RCC 7860 (cell line): ENCODE results near the gene USP32.
"Not testable (repeated sequence)": the region's sequence is repeated elsewhere in the genome, so short reads cannot be mapped to it uniquely, and the experiment has no call there.

Source experiments
- DNase-seq: peaks from one replicate; pipeline ENCODE4 v3.0.0-alpha.2; 2015; ENCODE audit warnings: low spot score
- FAIRE-seq: peaks from 2 replicates; lab custom pipeline; 2012; peaks lifted over from hg19 to GRCh38; lab: Jason Lieb, UNC

USP32 gene

DNA sequence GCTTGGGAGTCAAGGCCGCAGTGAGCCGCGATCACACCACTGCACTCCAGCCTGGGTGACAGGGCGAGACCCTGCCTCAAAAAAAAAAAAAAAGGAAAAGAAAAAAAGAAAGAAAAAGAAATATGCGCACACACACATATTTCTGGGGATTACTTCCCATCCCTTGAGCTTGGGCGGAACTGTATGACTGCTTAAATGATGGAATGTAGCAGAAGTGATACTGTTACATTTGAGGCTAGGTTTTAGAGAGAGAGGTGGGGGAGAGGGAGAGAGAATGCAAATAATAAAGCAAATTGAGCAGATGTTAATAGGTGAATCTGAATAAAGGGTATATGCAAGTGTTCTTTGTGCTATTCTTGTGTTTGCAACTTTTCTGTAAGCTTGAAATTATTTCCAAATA, 12.0 kb upstream of the USP32 start:
- no peak for DNase-seq
- FAIRE-seq = no peak

- no peak for FAIRE-seq
- no peak for DNase-seq
Measured at GRCh38 chr17:60403523-60403810, 11.5 kb upstream of the USP32 start.

DNA sequence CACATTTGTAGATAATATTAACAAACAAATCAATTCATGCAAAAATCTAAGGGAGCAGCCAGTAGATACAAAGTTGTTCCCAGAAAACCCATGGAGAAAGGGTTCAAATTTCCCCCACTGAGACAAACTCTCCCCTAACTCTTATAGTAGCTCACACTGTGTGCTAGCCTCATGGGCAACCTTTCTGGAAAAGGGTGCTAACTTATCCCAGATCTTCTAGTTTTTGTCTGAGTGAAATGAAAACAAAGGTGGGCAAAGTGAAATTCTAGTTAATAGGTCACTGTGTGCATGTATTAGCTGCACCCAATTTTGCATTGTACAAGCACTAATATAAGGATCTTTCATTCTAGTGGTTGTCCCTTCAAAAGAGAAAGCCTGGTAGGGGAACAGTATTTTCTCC, 9.9 kb upstream of the USP32 start:
- DNase-seq (no peak), FAIRE-seq (no peak)

DNA sequence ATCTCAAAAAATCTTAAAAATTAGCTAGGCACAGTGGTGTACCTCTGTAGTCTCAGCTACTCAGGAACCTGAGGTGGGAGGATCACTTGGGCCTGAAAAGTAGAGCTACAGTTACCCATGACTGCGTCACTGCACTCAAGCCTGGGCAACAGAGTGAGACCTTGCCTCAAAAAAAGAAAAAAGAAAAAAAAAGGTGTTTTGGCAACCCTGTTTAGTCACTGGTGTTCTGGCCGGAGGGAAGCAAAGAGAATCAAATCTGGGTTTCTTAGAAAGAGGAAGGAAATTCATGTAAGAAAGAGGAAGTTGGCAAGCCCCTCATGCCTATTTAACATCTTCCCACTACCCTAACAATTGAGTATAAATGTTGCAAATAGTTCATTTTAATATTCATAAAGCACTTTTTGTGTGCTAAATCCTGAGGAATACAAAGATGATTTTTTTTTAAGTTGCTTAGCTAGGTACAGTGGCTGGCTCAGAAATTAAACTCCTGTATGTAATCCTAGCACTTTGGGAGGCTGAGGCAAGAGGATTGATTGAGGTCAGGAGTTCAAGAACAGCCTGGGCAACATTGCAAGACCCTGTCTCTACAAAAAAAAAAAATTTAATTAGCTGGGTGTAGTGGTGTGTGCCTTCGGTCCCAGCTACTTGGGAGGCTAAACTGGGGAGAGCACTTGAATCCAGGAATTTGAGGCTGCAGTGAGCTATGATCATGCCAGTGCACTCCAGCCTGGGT, 6.5 kb upstream of the USP32 start:
- no peak for FAIRE-seq
- DNase-seq = no peak

- DNase-seq (no peak), FAIRE-seq (no peak)
Measured at GRCh38 chr17:60396412-60396811, 4.5 kb upstream of the USP32 start.

DNA sequence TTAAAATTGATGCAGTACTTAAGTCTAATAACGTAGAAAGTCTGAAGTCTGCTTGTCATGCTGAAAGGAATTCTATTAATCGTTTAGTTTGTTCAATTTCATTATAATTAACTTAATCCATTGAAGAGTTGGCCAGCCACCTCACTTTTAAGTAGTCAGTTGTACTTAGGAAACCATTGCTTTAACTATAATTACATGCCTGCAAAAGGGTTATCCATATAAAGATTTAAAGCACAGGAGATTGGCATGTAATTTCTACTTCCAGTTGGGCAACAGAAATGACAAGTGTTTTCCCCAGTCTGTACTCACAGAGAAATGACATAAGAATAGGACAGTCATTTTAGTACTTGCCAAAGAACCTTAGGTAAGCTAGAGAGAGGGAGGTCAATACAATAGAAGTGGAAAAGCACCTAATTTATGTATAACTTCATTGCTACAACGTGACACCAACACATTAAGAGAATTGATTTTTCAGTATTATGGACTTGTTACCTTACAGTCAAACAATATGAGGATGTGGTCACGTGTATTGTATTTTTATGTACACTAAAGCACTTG, 3.7 kb upstream of the USP32 start:
- FAIRE-seq (no peak), DNase-seq (no peak)

- no peak for FAIRE-seq
- DNase-seq = no peak
Measured at GRCh38 chr17:60393840-60394723, 2.1 kb upstream of the USP32 start.

GRCh38 chr17:60392845-60393702, 1.1 kb upstream of the USP32 start:
- DNase-seq (peak; percentile 61), FAIRE-seq (no peak)

DNA sequence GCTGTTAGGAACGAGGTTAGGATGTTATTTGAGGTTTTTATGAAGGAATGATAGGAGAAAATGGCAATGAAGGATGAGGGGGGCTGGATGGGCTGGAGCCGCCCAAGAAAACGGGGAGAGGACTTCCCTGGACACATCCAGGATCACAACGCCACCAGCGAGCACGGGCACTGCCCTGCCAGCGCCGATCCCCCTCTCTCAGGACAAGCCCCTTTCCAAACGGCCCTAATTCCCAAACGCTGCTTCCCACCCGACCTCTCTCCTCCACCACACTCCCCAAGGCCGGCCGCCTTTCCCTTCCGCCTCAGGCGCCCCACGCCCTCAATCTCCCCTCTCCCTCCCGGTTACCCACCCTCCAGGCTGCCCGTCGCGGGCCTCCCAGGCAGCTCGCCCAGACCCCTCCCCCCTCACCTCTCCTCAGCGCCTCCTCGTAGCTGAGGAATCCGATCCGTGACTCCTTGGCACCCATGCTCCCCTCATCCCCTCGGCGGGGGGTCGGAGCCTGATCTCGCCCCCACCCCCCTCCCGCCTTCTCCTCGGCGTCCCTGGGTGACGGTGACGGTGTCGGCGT, 377 bp downstream of the USP32 start:
- no peak for FAIRE-seq
- DNase-seq = no peak

DNA sequence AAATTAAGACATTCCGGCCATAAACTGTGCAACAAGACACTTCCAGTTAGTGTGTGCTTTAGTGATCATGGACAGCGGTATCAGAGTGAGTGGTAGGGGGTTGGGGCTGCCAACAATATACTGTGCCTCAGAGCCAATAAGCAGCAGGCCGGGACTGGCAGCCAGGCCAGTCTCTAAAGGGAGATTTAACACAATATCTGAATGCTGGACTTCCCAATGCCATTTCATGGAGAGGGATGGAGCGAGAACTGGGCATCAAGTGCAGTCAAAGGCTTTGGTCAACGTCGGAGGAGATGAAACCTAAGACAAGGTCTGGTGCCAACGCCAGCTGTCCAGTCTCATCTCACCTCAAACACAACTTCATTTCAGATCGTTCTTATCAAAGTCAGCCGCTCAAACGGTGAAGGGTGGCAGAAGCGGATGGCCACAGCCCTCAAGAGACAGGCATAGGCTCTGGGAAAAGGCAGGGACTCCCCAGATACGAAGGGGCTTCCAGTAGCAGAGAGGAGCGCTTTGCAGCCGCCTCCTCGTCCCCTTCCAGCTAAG, 935 bp downstream of the USP32 start:
- no peak for DNase-seq
- FAIRE-seq = no peak

DNA sequence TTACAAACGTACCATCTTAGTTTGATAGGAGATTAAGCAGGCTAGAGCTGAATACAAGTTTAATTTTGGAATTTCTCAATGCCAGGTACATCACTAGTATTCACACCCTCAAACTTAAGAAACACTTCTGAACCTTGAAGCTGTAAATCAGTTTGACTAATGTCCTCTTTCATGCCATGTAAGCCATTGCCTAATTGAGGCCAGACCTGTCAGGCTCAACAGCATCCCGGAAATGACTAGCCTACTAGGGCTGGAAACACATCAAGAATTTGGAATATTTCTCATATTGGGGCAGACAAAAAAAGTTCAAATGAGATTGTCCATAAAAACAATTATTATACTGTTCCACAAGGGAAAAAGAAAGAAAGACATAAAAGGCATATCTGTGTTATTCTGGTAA, 1.7 kb downstream of the USP32 start:
- peak; percentile 27 for DNase-seq
- no peak for FAIRE-seq

DNA sequence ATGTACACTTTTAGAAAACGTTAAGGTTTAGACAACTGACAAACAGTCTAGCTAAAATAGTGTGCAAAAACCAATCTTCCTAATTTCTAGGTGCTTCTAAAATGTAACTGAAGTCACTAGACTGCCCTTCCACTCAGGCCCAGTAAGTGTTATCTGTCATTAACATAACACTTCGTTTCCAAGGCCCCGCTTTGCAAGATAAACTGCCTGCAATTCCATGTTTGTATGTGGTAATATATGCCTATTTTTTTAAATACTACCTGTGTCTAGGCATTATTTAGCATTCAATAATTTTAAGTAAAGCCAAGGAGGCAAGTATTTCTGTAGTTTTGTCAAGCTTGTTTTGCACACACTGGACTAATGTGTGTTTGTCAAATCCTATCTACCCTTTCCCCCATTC, 3.2 kb downstream of the USP32 start:
- no peak for FAIRE-seq
- no peak for DNase-seq

- FAIRE-seq (no peak), DNase-seq (no peak)
Measured at GRCh38 chr17:60387666-60388065, 4.3 kb downstream of the USP32 start.

DNA sequence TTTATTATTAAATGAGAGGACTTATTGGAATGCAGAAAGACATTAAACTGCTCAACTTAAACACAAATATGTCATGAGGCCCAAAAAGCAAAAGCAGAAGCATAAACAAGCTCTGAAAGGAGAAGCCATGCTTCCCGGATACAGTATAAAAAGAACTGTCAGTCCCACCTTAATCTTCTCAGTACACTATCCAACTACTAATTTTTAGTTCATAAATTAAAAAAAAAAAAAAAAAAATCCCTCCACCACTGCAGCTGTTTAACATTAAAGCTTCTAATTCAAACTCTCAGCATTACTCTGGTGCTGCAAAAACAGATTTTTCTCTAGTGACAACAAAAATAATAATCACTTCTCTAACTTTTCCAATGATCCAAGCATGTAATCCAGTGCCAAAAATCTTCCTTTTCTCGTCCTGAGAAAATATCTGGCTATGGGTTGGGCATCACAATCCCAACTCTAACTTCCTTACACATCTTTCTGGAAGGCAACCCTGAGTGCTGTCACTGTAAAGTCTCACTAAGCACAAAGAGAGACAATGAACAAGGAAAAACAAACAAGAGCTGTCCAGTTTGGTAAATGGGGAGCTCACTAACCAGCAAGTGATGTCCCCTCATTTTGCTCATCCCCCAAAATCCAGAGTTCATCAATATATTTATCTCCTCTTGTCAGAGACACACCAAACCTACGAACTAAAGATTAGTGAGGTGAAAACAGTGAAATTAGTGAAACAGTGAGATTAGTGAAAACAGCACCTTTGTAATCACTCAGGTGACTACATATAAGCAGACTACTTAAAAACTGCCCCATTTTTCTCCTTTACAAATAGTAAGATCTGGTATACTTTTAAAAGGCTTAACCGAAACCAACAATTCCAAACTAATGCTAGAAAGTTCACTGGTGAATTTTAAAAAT, 5.5 kb downstream of the USP32 start:
- DNase-seq (no peak), FAIRE-seq (no peak)

DNA sequence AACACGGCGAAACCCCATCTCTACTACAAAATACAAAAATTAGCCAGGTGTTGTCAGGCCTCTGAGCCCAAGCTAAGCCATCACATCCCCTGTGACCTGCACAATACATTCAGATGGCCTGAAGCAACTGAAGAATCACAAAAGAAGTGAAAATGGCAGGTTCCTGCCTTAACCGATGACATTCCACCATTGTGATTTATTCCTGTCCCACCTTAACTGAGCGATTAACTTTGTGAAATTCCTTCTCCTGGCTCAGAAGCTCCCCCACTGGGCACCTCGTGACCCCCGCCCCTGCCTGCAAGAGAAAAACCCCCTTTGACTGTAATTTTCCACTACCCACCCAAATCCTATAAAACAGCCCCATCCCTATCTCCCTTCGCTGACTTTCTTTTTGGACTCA, 7.0 kb downstream of the USP32 start:
- DNase-seq, FAIRE-seq: not testable (repeated sequence)

- FAIRE-seq (no peak), DNase-seq (no peak)
Measured at GRCh38 chr17:60383379-60383778, 8.6 kb downstream of the USP32 start.

DNA sequence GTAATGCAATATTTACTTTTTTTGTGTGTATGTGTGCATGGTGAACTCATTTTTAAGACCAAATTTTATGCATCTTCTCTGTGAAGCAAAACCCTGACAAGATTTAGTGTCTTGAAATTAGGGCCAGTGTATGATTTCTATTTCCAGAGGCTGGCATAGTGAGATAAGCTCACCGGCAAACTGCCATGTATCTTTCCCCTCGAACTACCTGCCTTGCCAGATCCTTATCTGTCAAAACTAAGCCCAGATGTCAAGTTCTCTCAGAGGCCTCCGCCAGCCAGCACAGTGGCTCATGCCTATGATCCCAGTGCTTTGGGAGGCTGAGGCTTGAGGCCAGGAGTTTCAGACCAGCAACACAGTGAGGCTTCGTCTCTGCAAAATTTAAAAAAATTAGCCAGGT, 10.0 kb downstream of the USP32 start:
- no peak for DNase-seq
- no peak for FAIRE-seq

GRCh38 chr17:60379461-60379860, 12.5 kb downstream of the USP32 start:
- not testable (repeated sequence) for FAIRE-seq, DNase-seq

DNA sequence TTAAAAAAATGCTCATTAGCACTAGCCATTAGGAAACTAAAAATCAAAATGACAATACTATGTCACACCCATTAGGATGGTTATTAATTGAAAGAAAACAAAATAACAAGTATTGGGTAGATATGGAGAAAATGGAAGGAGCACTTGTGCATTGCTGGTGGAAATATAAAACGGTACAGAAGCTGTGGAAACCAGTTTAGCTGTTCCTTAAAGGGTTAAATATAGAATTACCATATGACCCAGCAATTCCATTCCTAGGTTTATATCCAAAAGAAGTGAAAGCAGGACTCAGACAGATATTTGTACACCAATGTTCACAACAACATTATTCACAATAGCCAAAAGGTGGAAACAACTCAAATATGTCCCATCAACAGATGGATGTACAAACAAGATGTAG, 13.7 kb downstream of the USP32 start:
- FAIRE-seq, DNase-seq: not testable (repeated sequence)
